Measurements from ENCODE around the gene CNOT1. TPM values are rescaled to one million over a fixed set of nuclear protein-coding genes. Genes with fewer than 3 reads are reported as not detected.
"Not testable (repeated sequence)": the region's sequence is repeated elsewhere in the genome, so short reads cannot be mapped to it uniquely, and the experiment has no call there.

The CNOT1 gene
- total RNA-seq, 1 experiment from 2014 or later: 198 TPM

DNA sequence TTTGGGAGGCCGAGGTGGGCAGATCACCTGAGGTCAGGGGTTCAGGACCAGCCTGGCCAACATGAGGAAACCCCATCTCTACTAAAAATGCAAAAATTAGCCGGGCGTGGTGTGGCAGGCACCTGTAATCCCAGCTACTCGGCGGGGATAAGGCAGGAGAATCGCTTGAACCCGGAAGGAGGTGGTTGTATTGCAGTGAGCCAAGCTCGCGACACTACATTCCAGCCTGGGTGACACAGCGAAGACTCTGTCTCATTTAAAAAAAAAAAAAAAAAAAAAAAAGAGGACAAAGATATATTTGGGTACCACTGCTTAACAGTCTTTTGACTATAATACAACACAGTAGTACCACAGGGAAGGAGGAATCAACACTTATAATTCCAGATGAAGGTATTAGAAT, 9.2 kb downstream of the CNOT1 start:
- H3K36me3 ChIP-seq (replicated peaks; ENCODE audit: control insufficient read depth, insufficient read depth, low read length): peaks cover 13% of the 10 kb centered on the region

DNA sequence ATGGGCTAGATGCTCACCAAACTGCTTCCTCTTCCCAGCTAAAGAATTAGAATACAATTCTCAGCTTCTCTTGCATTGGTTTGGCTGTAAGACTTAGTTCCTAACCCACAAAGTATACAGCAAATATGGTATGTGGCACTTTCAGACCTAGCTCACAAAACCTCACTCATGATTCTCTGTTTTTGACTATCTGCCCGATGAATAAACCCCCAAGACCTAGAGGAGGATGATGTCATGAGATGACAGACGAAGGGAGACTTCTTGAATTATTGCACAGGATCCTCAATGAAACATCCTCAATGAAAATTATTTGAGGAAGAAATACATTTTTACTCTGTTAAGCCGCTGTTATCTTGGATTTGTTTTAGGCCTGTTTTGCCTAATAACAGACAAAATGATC, 14.3 kb downstream of the CNOT1 start:
- Histone ChIP-seq H3K4me3 (ENCODE audit: insufficient read depth, low read depth, low read length) (no peak overlapping the region), H3K27me3 (ENCODE audit: control insufficient read depth, insufficient read depth, low read length) (no peaks in the 10 kb centered on the region), H3K36me3 (replicated peaks; ENCODE audit: control insufficient read depth, insufficient read depth, low read length) (peaks cover 6% of the 10 kb centered on the region)
- no peak for DNase-seq

More for the DNA sequence above, 9.2 kb downstream of the CNOT1 start:
- no peak for DNase-seq
- Histone ChIP-seq H3K27me3 (ENCODE audit: control insufficient read depth, insufficient read depth, low read length) (no peaks in the 10 kb centered on the region), H3K4me3 (ENCODE audit: insufficient read depth, low read depth, low read length) (no peak overlapping the region)

DNA sequence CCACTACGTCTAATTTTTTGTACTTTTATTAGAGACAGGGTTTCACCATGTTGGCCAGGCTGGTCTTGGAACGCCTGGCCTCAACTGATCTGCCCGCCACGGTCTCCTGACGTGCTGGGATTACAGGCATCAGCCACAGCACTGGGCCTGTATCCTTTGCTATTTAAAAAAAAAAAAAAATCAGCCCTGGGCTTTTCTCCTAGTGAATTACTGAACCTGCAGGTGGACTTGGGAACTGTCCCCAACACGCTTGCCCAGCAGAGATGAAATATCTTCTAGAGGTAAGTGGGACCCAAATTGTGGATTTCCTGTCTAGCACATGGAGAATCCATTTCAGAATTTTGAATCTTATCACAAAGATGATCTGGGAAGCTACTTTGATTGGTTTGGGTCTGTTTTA, 14.8 kb downstream of the CNOT1 start:
- H3K36me3 ChIP-seq (replicated peaks; ENCODE audit: control insufficient read depth, insufficient read depth, low read length): peaks cover 6% of the 10 kb centered on the region
- H3K27me3 ChIP-seq (ENCODE audit: control insufficient read depth, insufficient read depth, low read length): no peaks in the 10 kb centered on the region
- no peak overlapping the region for H3K4me3 ChIP-seq (ENCODE audit: insufficient read depth, low read depth, low read length)
- no peak for DNase-seq

DNA sequence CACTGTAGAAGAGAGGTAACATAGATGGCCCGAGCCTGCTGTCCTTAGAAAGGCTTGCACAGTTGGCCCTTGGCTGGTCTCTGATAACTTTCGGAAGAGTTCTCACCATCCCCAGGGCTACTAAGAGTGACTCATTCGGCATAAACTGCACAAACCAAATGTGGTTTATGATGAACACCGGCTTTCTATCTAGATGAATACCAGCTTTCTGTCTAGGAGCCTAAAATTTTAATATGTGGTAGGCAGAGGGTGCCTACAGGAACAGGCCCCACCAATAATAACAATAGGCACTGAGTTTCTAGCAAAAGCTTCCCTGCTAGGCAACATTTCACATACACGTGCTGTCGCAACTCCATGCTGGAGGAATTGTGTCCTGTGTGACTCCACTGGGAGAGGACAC, 15.4 kb downstream of the CNOT1 start:
- Histone ChIP-seq H3K4me3 (ENCODE audit: insufficient read depth, low read depth, low read length) (no peak overlapping the region), H3K27me3 (ENCODE audit: control insufficient read depth, insufficient read depth, low read length) (no peaks in the 10 kb centered on the region), H3K36me3 (replicated peaks; ENCODE audit: control insufficient read depth, insufficient read depth, low read length) (peaks cover 6% of the 10 kb centered on the region)
- no peak for DNase-seq

DNA sequence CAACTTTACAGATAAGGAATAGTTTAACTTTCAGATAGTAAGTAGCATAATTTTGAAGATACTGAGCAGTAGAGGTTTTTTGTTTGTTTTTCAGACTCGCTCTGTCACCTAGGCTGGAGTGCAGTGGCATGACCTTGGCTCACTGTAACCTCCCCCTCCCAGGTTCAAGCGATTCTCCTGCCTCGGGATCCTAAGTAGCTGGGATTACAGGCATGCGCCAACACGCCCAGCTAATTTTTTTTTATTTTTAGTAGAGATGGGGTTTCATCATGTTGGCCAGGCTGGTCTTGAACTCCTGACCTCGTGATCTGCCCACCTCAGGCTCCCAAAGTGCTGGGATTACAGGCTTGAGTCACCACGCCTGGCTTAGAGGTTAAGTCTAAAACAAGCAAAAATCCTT, 16.7 kb downstream of the CNOT1 start:
- H3K27me3 ChIP-seq (ENCODE audit: control insufficient read depth, insufficient read depth, low read length); H3K4me3 ChIP-seq (ENCODE audit: insufficient read depth, low read depth, low read length); H3K36me3 ChIP-seq (replicated peaks; ENCODE audit: control insufficient read depth, insufficient read depth, low read length); DNase-seq: not testable (repeated sequence)

DNA sequence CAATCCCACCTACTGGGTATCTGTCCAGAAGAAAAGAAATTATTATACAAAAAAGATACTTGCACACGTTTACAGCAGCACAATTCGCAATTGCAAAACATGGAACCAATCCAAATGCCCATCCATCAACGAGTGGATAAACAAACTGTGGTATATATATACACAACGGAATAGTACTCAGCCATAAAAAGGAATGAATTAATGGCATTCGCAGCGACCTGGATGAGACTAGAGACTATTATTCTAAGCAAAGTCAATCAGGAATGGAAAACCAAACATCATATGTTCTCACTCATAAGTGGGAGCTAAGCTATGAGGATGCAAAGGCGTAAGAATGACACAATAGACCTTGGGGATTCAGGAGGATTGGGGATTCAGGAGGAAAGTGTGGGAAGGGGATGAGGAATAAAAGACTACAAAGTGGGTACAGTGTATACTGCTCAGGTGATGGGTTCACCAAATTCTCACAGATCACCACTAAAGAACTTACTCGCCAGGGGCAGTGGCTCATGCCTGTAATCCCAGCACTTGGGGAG, 21.0 kb downstream of the CNOT1 start:
- Histone ChIP-seq H3K4me3 (ENCODE audit: insufficient read depth, low read depth, low read length) (no peak overlapping the region), H3K27me3 (ENCODE audit: control insufficient read depth, insufficient read depth, low read length) (no peaks in the 10 kb centered on the region), H3K36me3 (replicated peaks; ENCODE audit: control insufficient read depth, insufficient read depth, low read length) (no peaks in the 10 kb centered on the region)
- DNase-seq: no peak

DNA sequence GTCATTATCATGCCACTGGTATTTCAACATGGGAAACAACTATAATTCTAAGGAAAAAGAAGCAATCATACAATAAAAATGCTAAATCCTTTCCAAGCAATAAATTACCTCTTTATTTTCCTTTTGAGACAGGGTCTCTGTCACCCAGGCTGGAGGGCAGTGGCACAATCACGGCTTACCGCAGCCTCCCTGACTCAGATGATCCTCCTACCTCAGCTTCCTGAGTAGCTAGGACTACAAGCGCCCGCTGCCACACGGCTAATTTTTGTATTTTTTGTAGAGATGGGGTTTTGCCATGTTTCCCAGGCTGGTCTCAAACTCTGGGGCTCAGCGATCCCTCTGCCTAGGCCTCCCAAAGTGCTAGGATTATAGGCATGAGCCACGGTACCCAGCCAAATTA, 24.1 kb downstream of the CNOT1 start:
- no peak overlapping the region for H3K4me3 ChIP-seq (ENCODE audit: insufficient read depth, low read depth, low read length)
- no peaks in the 10 kb centered on the region for H3K27me3 ChIP-seq (ENCODE audit: control insufficient read depth, insufficient read depth, low read length)
- DNase-seq: no peak
- H3K36me3 ChIP-seq (replicated peaks; ENCODE audit: control insufficient read depth, insufficient read depth, low read length): peaks cover 3% of the 10 kb centered on the region

DNA sequence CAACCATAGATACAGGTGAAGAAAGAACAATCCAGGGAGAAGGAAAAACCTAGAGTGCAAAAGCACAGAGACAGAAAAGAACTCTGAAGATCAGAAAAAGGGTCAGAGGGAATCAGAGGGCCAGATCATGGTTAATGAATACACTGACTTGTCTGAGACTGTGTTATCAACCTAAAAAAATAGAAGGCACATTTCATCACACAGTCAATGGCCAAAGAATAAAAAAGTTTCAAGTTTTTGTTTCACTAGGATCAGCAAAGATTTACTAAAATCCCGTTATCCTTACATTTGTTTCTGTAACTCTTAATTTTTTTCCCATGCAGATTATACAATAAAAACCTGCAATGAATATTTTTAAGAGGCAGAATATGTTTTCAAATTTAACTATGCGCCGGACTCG, 38.5 kb downstream of the CNOT1 start:
- Histone ChIP-seq H3K36me3 (replicated peaks; ENCODE audit: control insufficient read depth, insufficient read depth, low read length) (peaks cover 22% of the 10 kb centered on the region), H3K27me3 (ENCODE audit: control insufficient read depth, insufficient read depth, low read length) (no peaks in the 10 kb centered on the region), H3K4me3 (ENCODE audit: insufficient read depth, low read depth, low read length) (no peak overlapping the region)
- no peak for DNase-seq

DNA sequence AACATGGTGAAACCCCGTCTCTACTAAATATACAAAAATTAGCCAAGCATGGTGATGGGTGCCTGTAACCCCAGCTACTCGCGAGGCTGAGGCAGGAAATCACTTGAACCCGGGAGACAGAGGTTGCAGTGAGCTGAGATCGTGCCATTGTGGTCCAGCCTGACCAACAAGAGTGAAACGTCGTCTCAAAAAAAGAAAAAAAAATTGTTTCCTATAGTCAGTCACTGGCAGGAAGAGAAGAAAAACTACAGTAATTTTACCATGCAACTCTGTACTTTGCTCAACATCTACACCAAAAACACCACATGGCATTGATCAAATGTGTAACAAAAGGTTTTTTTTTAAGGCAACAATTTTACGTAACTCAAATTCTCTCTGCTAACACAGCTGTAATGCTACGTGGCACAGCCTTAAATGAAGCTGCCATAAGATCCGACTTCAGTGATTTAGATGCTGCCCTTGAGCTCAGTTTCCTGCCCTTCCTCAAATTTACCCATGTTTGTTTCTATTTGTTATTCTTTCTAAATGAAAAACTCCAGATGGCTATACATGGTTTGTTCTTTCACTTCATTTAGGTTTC, 40.2 kb downstream of the CNOT1 start:
- Histone ChIP-seq H3K4me3 (ENCODE audit: insufficient read depth, low read depth, low read length) (no peak overlapping the region), H3K27me3 (ENCODE audit: control insufficient read depth, insufficient read depth, low read length) (no peaks in the 10 kb centered on the region), H3K36me3 (replicated peaks; ENCODE audit: control insufficient read depth, insufficient read depth, low read length) (peaks cover 32% of the 10 kb centered on the region)
- DNase-seq: no peak

DNA sequence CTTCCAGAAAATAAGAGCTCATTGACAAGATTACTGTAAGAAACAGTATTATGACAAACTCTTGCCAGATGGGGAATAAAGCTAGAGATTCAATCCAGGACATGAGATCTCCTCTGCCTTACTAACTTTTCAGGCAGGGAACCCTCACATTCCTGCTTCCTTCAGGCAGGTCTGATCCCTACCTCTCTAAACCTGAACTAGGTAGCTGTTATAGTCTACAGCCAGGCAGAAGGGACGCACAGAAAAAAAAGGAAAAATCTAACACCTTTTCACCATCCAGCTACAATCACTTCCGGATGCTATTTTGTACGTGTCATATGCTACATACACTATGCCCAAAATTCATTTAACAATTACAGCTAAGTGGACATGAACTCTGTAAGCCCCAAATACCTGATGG, 41.2 kb downstream of the CNOT1 start:
- H3K4me3 ChIP-seq (ENCODE audit: insufficient read depth, low read depth, low read length): no peak overlapping the region
- H3K27me3 ChIP-seq (ENCODE audit: control insufficient read depth, insufficient read depth, low read length): no peaks in the 10 kb centered on the region
- peaks cover 34% of the 10 kb centered on the region for H3K36me3 ChIP-seq (replicated peaks; ENCODE audit: control insufficient read depth, insufficient read depth, low read length)
- no peak for DNase-seq

DNA sequence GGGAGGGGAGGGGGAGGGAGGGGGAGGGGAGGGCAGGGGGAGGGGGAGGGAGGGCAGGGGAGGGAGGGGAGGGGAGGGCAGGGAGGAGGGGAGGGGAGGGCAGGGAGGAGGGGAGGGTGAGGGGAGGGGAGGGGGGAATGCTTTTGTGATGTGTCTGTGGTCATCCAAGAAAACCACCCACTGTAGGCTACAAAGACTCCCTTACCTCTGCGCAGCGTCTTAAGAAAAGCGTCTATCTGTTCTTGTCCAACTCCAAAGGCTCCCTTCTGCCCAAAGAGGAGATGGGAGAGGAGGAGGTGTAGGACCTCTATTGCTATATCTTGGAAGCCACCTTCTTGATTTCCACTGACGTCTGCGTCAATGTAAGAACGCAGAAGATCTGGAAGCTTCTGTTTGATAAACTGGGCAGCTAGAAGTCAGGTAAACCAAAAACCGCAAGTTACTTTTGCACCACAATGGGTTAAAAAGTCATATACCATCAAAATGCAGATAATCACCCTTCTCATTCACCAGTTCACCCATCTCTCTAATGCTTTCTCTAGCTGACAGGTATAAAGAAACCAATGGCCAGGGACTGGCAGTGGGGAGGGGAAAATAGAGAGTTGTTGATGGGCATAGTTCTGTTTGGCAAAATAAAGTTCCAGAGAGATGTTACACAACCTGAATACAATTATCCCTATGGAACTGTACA, 43.1 kb downstream of the CNOT1 start:
- Histone ChIP-seq H3K4me3 (ENCODE audit: insufficient read depth, low read depth, low read length) (no peak overlapping the region), H3K36me3 (replicated peaks; ENCODE audit: control insufficient read depth, insufficient read depth, low read length) (peaks cover 38% of the 10 kb centered on the region), H3K27me3 (ENCODE audit: control insufficient read depth, insufficient read depth, low read length) (no peaks in the 10 kb centered on the region)
- DNase-seq: no peak

DNA sequence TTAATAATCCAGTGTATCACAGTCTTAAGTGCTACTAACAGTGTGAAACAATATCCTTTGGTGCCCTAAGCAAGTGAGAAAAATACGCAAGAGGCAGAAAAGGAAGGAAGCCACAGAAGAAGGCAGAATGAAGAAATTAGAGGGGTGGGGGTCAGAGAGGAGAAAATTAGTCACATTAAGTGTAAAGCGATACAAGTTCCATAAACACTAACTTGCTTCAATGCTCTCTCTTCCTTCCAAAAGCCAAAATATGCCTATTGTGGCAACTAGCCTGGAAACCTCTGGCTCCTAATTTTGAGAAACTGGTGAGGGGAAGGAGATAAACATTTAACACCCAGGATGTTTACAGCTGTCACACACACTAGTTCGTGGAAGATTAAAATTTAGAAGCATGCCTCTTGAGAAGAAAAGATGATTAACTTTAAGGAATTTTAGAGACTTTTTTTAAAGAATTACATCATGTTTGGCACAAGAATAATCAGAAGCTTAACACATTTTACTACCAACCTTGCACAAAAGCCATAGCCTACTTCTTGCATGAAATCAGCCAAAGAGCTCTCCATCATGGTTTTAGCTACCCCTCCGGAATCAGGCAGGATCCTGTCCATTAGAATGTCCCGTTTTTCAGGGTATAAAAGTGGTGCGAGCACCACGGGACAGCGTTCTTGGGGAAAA, 44.7 kb downstream of the CNOT1 start:
- peaks cover 46% of the 10 kb centered on the region for H3K36me3 ChIP-seq (replicated peaks; ENCODE audit: control insufficient read depth, insufficient read depth, low read length)
- H3K27me3 ChIP-seq (ENCODE audit: control insufficient read depth, insufficient read depth, low read length): no peaks in the 10 kb centered on the region
- H3K4me3 ChIP-seq (ENCODE audit: insufficient read depth, low read depth, low read length): no peak overlapping the region
- no peak for DNase-seq

DNA sequence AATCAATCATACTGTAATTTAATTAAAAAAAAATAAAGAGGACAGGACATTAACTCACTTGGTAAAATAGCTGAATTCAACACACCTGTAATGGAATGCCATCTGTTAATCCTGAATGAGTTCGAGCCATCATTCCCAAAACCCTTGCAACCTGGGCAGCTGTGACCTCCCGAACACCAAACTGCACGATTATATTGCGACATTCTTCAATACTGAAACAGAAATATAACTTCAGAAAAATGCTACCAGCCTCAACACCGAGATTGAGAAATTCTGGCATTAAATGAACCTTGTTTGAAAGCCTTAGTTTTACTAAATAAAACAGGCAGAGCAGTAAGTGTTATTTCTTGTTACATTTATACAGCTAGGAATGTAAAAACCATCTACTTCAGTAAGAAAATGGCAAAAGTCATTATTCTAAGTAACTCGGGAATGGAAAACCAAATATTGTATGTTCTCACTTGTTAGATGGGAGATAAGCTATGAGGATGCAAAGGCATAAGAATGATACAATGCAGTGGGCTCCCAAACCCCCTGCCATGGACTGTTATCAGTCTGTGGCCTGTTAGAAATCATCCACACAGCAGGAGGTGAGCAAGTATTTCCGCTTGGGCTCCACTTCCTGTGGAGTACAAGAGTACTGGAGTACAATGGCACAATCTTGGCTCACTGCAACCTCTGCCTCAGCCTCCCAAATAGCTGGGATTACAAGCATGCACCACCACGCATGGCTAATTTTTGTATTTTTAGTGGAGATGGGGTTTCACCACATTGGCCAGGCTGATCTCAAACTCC, 46.5 kb downstream of the CNOT1 start:
- H3K36me3 ChIP-seq (replicated peaks; ENCODE audit: control insufficient read depth, insufficient read depth, low read length): peaks cover 48% of the 10 kb centered on the region
- no peak for DNase-seq
- H3K27me3 ChIP-seq (ENCODE audit: control insufficient read depth, insufficient read depth, low read length): no peaks in the 10 kb centered on the region

DNA sequence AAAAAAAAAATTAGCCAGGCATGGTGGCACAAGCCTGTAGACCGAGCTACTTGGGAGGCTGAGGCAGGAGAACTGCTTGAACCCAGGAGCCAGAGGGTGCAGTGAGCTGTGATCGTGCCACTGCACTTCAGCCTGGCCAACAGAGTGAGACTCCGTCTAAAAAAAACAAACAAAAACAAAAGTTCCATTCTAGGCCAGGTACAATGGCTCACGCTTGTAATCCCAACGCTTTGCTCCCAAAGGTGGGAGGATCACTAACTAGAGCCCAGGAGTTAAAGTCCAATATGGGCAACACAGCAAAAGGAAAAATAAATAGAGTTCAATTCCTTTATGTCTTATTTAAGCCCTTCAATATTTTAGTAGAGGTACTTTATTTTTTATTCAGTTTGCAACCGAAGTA, 47.5 kb downstream of the CNOT1 start:
- H3K36me3 ChIP-seq (replicated peaks; ENCODE audit: control insufficient read depth, insufficient read depth, low read length): peaks cover 51% of the 10 kb centered on the region
- no peak for DNase-seq
- no peaks in the 10 kb centered on the region for H3K27me3 ChIP-seq (ENCODE audit: control insufficient read depth, insufficient read depth, low read length)
- H3K4me3 ChIP-seq (ENCODE audit: insufficient read depth, low read depth, low read length): no peak overlapping the region

More for the DNA sequence above, 46.5 kb downstream of the CNOT1 start:
- H3K4me3 ChIP-seq (ENCODE audit: insufficient read depth, low read depth, low read length): no peak overlapping the region

Measured in H7 (cell line).